Trophoblast cell (in vitro differentiated cells and primary cell): ENCODE data around the gene USP6.

ENCODE experiments used
- DNase-seq, 2 donors: peaks; one replicate each; pipeline ENCODE4 v3.0.0-alpha.2; 2016
- H2AFZ ChIP-seq: 2 replicates; pipeline ENCODE4 v1.6.1; 2013; ENCODE audit warnings: low read length, moderate library complexity, mild to moderate bottlenecking; ENCODE audit not compliant: insufficient read depth, poor library complexity
- H2AK5ac ChIP-seq: 2 replicates; pipeline ENCODE4 v1.6.1; 2013; ENCODE audit warnings: mild to moderate bottlenecking, low read length
- H2BK120ac ChIP-seq: 2 replicates; pipeline ENCODE4 v1.6.1; 2013; ENCODE audit warnings: low read length, mild to moderate bottlenecking, moderate library complexity; ENCODE audit not compliant: insufficient read depth, poor library complexity
- H2BK12ac ChIP-seq: 2 replicates; pipeline ENCODE4 v1.6.1; 2013; ENCODE audit warnings: mild to moderate bottlenecking, low read length, moderate library complexity
- H2BK5ac ChIP-seq: 2 replicates; pipeline ENCODE4 v1.6.1; 2013; ENCODE audit warnings: low read length, low read depth, moderate library complexity, mild to moderate bottlenecking; ENCODE audit not compliant: poor library complexity
- H3K14ac ChIP-seq: 2 replicates; pipeline ENCODE4 v1.6.1; 2013; ENCODE audit warnings: mild to moderate bottlenecking, low read length
- H3K18ac ChIP-seq: 2 replicates; pipeline ENCODE4 v1.6.1; 2013; ENCODE audit warnings: mild to moderate bottlenecking, low read length
- H3K23ac ChIP-seq: 2 replicates; pipeline ENCODE4 v1.6.1; 2013; ENCODE audit warnings: low read length
- H3K27ac ChIP-seq: 2 replicates; pipeline ENCODE4 v1.5.1; 2013; ENCODE audit warnings: low read depth, mild to moderate bottlenecking, inconsistent platforms, low read length, moderate library complexity
- H3K27me3 ChIP-seq: 2 replicates; pipeline ENCODE4 v1.6.1; 2013; ENCODE audit warnings: inconsistent platforms, mild to moderate bottlenecking, low read length, moderate library complexity; ENCODE audit not compliant: insufficient read depth
- H3K36me3 ChIP-seq, 2 experiments: 1 replicate in 1 of 2; 2 replicates in 1 of 2; pipeline ENCODE4 v1.6.1; 2013; ENCODE audit warnings: low read length in 2 of 2, mild to moderate bottlenecking in 2 of 2, moderate library complexity in 1 of 2; ENCODE audit not compliant: insufficient read depth in 2 of 2, control insufficient read depth in 1 of 2
- H3K4ac ChIP-seq: 2 replicates; pipeline ENCODE4 v1.6.1; 2013; ENCODE audit warnings: low read depth, mild to moderate bottlenecking, low read length, moderate library complexity
- H3K4me1 ChIP-seq, 2 experiments: 1 replicate in 1 of 2; 2 replicates in 1 of 2; pipeline ENCODE4 v1.6.1; 2013; ENCODE audit warnings: low read length in 2 of 2, mild to moderate bottlenecking in 2 of 2, moderate library complexity in 1 of 2; ENCODE audit not compliant: insufficient read depth in 2 of 2, control insufficient read depth in 1 of 2
- H3K4me2 ChIP-seq: 2 replicates; pipeline ENCODE4 v1.6.1; 2013; ENCODE audit warnings: inconsistent platforms, mild to moderate bottlenecking, low read length, moderate library complexity
- H3K4me3 ChIP-seq: 2 replicates; pipeline ENCODE4 v1.5.1; 2013; ENCODE audit warnings: mild to moderate bottlenecking, low read depth, low read length, inconsistent platforms
- H3K79me1 ChIP-seq: one replicate; pipeline ENCODE4 v1.6.1; 2013; ENCODE audit warnings: low read length
- H3K79me2 ChIP-seq: 2 replicates; pipeline ENCODE4 v1.6.1; 2013; ENCODE audit warnings: low read length, mild to moderate bottlenecking; ENCODE audit not compliant: control insufficient read depth, insufficient read depth, poor library complexity
- H3K9ac ChIP-seq: 2 replicates; pipeline ENCODE4 v1.6.1; 2013; ENCODE audit warnings: mild to moderate bottlenecking, low read length
- H3K9me3 ChIP-seq: 2 replicates; pipeline ENCODE4 v1.6.1; 2013; ENCODE audit warnings: low read depth, mild to moderate bottlenecking, control low read depth, inconsistent platforms, low read length; ENCODE audit not compliant: insufficient read depth
- H4K12ac ChIP-seq: 2 replicates; pipeline ENCODE4 v1.6.1; 2013; ENCODE audit warnings: low read depth, mild to moderate bottlenecking, low read length, moderate library complexity
- H4K8ac ChIP-seq: 2 replicates; pipeline ENCODE4 v1.6.1; 2013; ENCODE audit warnings: low read depth, mild to moderate bottlenecking, low read length, moderate library complexity
- H4K91ac ChIP-seq: one replicate; pipeline ENCODE4 v1.6.1; 2013; ENCODE audit warnings: low read depth, mild to moderate bottlenecking, low read length, moderate library complexity
- WGBS: extraction: QIAGEN DNeasy Blood & Tissue Kit; methylation state at CpG from one replicate; pipeline ENCODE4 v1.1.7; 2013; ENCODE audit warnings: missing lambda C conversion rate; ENCODE audit not compliant: insufficient read length, insufficient coverage; ENCODE audit errors: extremely low coverage; 5-methylcytosine and 5-hydroxymethylcytosine counted together

USP6 gene

GRCh38 chr17:5191541-5192417, 75.9 kb downstream of the USP6 start, which contains the start of gene ZNF594:
Gene ZNF594 (minus strand): TSS chr17:5191868. CDS start chr17:5184256, 7,612 bp downstream.
- H4K12ac ChIP-seq = peak within 1 kb of the TSS; percentile 43
- WGBS = no CpG with 5 or more reads among the region's 82 CpGs
- DNase-seq = peak; percentile 89 to 96

DNA sequence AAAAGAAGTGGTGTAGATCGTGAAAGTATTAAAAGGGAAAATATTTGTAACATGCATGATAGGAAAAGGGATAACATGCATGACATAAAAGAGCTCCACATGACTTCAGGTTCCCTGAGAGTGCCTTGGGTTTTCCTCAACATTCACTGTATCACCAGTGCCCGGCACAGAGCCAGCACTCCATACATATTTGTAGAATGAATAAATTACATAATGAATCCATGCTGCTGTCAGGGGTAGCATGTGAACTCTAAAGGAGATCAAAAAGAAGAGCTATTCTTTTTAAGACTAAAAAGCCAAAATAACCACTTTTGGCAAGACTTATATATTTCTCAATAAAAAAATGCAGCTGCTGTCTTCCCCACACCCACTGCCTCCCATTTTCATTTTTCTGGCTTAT, 78.5 kb downstream of the USP6 start:
- H3K27me3 ChIP-seq = no peaks in the 10 kb centered on the region
- H3K4me2 ChIP-seq = no peak overlapping the region
- H3K36me3 ChIP-seq = peaks cover 1 to 2% of the 10 kb centered on the region in 2 experiments
- H2BK12ac ChIP-seq = no peak overlapping the region
- H4K8ac ChIP-seq = no peak overlapping the region
- peaks cover 3% of the 10 kb centered on the region for H3K9me3 ChIP-seq
- no peaks in the 10 kb centered on the region for H3K4me1 ChIP-seq
- 100% methylated on average over 1 of the region's 2 CpGs for WGBS
- no peak overlapping the region for H4K91ac ChIP-seq
- H3K14ac ChIP-seq = no peak overlapping the region
- DNase-seq = no peak
- H3K27ac ChIP-seq = no peak overlapping the region
- peaks cover 2% of the 10 kb centered on the region for H3K79me2 ChIP-seq
- no peak overlapping the region for H2BK120ac ChIP-seq
- no peak overlapping the region for H2AFZ ChIP-seq
- H4K12ac ChIP-seq = no peak overlapping the region
- no peak overlapping the region for H3K4ac ChIP-seq
- no peak overlapping the region for H3K4me3 ChIP-seq
- no peak overlapping the region for H2AK5ac ChIP-seq
- H3K18ac ChIP-seq = no peak overlapping the region
- H3K79me1 ChIP-seq = peaks cover 5% of the 10 kb centered on the region
- no peak overlapping the region for H3K23ac ChIP-seq
- no peak overlapping the region for H3K9ac ChIP-seq
- H2BK5ac ChIP-seq = no peak overlapping the region

More at GRCh38 chr17:5191541-5192417, 75.9 kb downstream of the USP6 start, which contains the start of gene ZNF594:
- Histone ChIP-seq H2BK120ac (no peak within 1 kb of the TSS), H3K9me3 (peaks cover 7% of the 10 kb centered on the region), H3K4me1 (no peaks in the 10 kb centered on the region), H2AK5ac (no peak within 1 kb of the TSS), H3K4me2 (peak within 1 kb of the TSS; percentile 75), H3K14ac (peak within 1 kb of the TSS; percentile 31), H2AFZ (peak within 1 kb of the TSS; percentile 56), H4K91ac (peak within 1 kb of the TSS; percentile 22), H3K27me3 (no peaks in the 10 kb centered on the region), H3K36me3 (peaks cover 5% of the 10 kb centered on the region in 2 experiments), H2BK12ac (no peak within 1 kb of the TSS), H3K4me3 (peak within 1 kb of the TSS; percentile 91), H2BK5ac (no peak within 1 kb of the TSS), H3K23ac (no peak within 1 kb of the TSS), H3K79me2 (peaks cover 2% of the 10 kb centered on the region), H3K18ac (peak within 1 kb of the TSS; percentile 24), H3K4ac (peak within 1 kb of the TSS; percentile 16), H3K27ac (no peak within 1 kb of the TSS), H4K8ac (peak within 1 kb of the TSS; percentile 79), H3K79me1 (peaks cover 5% of the 10 kb centered on the region), H3K9ac (peak within 1 kb of the TSS; percentile 89)

GRCh38 chr17:5198472-5198871, 82.6 kb downstream of the USP6 start:
- Histone ChIP-seq H3K27me3 (no peaks in the 10 kb centered on the region), H3K14ac (no peak overlapping the region), H3K18ac (no peak overlapping the region), H4K12ac (no peak overlapping the region), H3K27ac (no peak overlapping the region), H3K4ac (no peak overlapping the region), H3K4me1 (no peaks in the 10 kb centered on the region), H3K9me3 (no peaks in the 10 kb centered on the region), H2BK120ac (no peak overlapping the region), H2AK5ac (no peak overlapping the region), H3K36me3 (no peaks in the 10 kb centered on the region), H2BK12ac (no peak overlapping the region), H3K23ac (no peak overlapping the region), H2AFZ (no peak overlapping the region), H3K79me2 (no peaks in the 10 kb centered on the region), H3K79me1 (no peaks in the 10 kb centered on the region), H4K91ac (no peak overlapping the region), H4K8ac (no peak overlapping the region), H3K4me3 (no peak overlapping the region), H2BK5ac (no peak overlapping the region), H3K9ac (no peak overlapping the region), H3K4me2 (no peak overlapping the region)
- no CpG with 5 or more reads among the region's 7 CpGs for WGBS
- no peak for DNase-seq

DNA sequence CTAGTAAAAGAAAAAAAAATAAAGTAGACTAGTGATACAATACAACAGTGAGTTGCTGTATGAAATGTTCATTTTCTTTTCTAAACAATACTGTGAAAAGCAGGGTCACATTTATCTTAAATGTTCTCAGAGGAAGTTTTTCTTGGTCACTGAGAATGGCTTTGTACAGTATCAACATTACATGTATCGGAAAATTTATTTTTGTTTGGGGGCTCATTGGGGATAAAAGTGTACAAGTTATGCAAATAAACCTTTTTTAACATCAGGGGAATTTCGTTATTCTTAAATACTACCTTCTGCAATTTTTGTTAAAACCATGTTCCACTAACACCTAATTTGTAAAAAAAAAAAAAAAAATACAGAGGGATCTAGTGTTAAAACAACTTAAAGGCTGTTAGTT, 84.5 kb downstream of the USP6 start:
- Histone ChIP-seq H3K4me3 (no peak overlapping the region), H3K27ac (no peak overlapping the region), H3K79me1 (no peaks in the 10 kb centered on the region), H4K12ac (no peak overlapping the region), H3K79me2 (no peaks in the 10 kb centered on the region), H3K27me3 (no peaks in the 10 kb centered on the region), H4K91ac (no peak overlapping the region), H2BK5ac (no peak overlapping the region), H2AFZ (no peak overlapping the region), H3K9ac (no peak overlapping the region), H3K14ac (no peak overlapping the region), H3K23ac (no peak overlapping the region), H2BK12ac (no peak overlapping the region), H4K8ac (no peak overlapping the region), H2BK120ac (no peak overlapping the region), H3K4me1 (no peaks in the 10 kb centered on the region), H3K36me3 (no peaks in the 10 kb centered on the region), H3K18ac (no peak overlapping the region), H3K4me2 (no peak overlapping the region), H2AK5ac (no peak overlapping the region), H3K4ac (no peak overlapping the region), H3K9me3 (no peaks in the 10 kb centered on the region)
- no CpG with 5 or more reads among the region's 2 CpGs for WGBS
- no peak for DNase-seq
